NOMO-1 treated with DMSO at 0.1 percent for 48 hours (cell line): ENCODE data around the gene CCDC81.
"Not testable (repeated sequence)": the region's sequence is repeated elsewhere in the genome, so short reads cannot be mapped to it uniquely, and the experiment has no call there.

ENCODE experiments used
- DNase-seq: peaks from one replicate; lab custom pipeline; 2025; ENCODE audit not compliant: unreplicated experiment; lab: John Stamatoyannopoulos, UW

The CCDC81 gene

DNA sequence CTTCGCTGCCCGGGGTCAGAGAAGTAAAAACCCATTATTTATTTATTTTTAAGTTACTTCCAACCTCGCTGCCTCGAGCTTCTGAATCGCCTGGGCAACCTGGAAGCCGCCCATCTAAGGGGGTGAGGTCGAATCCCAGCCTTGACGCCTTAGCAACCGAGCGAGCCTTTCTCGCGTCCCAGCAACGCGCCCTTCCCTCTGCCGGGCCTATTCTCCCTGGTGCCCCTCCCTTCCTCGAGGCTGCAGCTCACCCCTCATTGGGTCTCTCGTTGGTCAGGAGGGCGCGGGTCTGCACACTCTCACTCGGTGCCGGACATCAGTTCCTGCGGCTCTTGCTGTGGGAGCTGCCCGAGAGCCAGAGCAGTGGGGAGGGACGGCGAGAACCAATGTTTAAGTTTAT is at the start of gene CCDC81:
Gene CCDC81 (plus strand): TSS at position 302 of the 400 bp plus-strand sequence. CDS start 277 bp downstream, outside the sequence.
- no peak for DNase-seq

DNA sequence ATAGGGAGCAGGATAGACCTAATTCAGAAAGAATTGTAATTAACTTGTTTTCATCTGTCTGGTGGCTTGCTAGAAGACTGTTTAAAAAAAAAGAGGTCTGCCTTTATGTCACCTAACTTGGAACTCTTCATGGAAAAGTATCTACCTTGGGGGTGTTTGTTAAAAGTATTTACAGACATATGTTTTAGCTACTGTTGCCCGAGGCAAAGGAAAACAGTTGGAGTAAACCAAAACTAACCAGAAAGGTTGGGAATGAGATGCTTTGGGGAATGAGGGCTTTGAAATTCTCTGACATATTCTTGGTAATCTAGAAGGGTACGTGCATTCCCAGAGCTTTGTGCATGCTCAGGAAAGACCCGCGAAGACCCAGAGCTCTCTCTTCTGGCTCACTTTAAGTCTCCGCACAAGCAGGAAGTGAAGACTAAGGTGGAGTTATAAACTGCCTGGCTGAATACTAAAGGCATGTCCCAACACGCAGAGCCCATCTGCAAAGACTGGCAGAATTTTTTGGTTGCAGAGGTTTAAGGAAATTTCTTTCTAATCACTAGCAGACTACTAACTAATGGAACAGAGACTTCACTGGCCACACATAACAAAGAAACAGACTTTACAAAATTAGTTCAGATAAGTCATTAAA is 39.4 kb upstream of the CCDC81 start:
- no peak for DNase-seq

DNA sequence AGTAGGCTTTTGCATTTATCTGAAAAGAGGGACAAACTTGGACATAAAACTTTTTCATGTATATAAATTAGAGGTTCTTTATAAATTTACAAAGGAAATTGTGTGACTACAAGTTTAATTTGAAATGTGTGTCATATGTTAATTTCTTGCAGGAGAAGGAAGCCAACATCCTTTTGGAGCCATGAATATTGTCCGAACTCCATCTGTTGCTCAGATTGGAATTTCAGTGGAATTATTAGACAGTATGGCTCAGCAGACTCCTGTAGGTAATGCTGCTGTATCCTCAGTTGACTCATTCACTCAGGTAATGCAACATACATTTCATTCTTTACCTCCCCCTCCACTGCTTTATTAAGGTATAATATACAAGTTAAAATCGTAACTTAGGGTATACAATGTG is 37.5 kb upstream of the CCDC81 start:
- no peak for DNase-seq

DNA sequence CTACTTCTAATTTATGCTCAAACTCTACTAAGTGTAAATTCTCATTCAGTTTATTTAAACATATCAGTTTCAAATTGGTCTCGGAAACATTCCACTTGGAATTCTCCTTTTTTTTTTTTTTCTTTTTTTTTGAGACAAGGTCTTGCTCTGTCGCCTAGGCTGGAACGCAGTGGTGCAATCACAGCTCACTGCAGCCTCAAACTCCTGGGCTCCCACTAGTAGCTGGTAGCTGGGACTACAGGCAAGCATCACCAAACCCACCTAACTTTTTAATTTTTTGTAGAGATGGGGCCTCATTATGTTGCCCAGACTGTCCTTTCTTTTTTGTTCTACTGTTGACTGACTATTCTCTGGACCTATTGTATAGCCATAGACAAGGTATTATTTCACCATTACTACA is 33.3 kb upstream of the CCDC81 start:
- no peak for DNase-seq

DNA sequence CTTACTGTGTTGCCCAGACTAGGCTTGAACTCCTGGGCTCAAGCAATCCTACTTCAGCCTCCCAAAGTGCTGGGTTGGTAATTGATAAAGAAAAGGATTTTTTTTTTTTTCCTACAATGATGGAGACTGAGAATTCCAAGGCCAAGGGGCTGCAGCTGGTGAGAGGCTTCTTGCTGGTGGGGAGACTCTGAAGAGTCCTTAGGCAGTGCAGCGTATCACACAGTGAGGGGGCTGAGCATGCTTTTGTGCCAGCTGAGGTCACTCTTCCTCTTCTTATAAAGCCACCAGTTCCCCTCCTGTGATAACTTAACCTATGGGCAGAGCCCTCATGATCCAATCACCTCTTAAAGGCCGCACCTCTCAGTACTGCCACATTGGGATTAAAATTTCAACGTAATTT is 28.2 kb upstream of the CCDC81 start:
- DNase-seq: no peak

DNA sequence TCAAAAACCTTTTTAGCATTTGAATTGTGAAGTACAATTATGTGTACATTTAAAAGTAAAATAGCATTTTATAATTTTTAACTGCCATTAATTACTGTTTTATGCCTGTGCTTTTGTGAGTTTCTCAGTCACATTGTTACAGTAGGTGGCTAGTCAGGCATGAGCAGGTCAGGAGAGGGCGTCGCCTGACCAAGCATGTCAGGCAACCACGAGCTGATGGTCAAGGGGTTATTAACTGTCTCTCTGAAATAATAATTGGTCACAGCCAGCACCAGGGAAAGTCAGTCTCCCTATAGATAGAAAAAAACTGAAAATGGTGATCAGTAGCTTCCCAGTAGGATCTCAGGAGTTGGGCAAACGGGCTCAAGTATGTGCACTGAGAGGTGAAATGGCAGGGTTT is 19.4 kb upstream of the CCDC81 start:
- DNase-seq: no peak

DNA sequence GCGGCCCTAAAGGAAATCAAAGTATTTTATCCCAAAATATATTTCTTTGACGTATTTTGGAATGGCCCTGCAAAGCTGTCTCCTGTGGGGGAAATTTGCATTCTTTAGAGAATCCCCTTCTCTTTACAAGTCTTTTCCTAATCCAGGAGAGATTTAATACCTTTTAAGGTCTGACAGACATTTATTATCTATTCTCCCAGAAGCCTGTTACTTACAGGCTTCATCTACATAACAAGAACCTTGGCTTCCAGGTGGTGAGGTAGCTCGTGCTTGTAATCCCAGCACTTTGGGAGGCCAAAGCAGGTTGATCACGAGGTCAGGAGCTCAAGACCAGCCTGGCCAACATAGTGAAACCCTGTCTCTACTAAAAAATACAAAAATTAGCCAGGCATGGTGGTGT is 17.3 kb upstream of the CCDC81 start:
- DNase-seq: not testable (repeated sequence)

DNA sequence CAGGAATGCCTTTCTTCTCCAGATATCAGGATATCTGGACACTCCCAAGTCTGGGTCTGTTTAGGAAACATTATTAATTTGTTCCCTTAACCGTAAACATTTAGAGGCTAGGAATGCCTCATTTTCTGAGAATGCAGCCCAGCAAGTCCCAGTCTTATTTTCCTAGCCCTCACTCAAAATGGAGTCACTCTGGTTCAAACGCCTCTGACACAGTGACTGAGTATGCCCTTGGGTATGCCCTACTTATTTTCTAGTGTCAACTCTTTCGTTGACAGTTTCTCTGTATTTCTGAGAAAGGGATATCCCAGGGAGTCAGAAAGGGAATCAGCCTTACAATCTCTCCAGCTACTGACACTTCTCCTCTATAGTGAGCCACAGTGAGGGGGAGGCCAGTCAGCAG is 16.0 kb upstream of the CCDC81 start:
- no peak for DNase-seq

DNA sequence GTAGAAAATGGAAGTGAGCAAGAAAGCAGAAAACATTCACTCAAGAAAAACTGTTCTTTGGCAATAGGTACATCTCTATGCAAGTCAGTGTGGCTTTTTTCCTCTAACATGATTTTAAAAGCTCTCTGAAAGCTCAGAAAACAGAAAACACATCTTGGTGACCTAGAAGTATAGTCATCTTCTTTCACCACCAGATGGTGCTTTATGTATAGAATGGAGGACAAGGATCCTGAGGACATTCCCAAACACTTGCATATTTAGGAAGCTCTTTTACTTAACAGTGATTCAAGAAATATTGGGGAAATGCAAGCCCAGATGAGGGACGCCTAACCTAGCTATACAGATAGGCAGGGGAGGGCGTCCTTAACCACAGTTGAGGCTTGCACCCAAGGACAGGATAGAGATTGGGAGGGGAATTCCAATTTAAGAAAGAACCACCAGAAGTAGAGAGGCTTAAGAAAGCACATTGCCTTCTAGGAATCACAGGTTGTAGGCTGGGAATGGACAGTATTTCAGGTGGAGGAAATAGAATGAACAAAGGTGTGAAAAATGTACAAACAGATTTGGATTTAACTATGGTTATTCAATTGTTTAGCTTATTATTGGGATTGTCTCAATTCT is 13.8 kb upstream of the CCDC81 start:
- DNase-seq: no peak

DNA sequence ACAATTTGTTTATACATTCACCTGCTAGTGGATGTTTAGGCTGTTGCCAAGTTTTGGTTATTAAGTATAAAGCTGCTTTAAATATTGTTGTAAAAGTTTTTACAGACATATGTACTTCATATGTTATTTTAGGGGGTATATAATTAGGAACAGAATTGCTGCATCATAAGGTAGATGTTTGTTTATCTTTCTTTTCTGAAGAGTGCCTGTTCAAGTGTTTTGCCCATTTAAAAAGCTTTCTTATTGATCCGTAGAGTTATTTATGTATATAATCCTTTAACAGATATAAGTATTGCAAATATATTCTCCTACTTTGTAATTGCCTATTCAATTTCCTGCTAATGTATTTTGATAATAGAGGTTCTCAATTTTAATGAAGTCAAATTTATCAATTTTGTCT is 11.3 kb upstream of the CCDC81 start:
- DNase-seq: no peak

DNA sequence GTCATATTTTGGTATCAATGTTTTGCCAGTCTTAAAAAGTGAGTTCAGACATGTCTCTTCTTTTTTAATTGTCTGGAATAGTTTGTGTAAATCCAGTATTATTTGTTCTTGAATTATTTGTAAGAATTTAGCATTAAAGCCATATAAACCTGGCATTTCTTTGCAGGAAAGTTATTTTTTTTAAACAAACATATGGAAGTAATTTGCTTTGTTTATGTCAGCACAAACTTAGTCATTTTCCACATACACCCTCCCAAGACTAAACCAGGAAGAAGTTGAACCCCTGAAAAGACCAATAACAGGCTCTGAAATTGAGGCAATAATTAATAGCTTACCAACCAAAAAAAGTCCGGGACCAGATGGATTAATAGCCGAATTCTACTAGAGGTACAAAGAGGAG is 9.1 kb upstream of the CCDC81 start:
- DNase-seq: no peak

DNA sequence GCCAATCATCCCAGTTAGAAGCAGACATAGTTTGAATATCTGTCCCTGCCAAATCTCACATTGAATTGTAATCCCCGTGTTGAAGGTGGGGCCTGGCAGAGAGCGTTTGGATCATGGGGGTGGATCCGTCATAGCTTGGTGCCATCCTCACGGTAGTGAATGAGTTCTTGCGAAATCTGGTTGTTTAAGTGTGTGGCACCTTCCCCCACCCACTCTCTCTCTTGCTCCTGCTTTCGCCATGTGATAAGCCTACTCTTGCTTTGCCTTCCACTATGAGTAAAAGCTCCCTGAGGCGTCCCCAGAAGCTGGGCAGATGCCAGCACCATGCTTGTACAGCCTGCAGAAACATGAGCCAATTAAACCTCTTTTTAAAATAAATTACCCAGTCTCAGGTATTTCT is 5.0 kb upstream of the CCDC81 start:
- no peak for DNase-seq

DNA sequence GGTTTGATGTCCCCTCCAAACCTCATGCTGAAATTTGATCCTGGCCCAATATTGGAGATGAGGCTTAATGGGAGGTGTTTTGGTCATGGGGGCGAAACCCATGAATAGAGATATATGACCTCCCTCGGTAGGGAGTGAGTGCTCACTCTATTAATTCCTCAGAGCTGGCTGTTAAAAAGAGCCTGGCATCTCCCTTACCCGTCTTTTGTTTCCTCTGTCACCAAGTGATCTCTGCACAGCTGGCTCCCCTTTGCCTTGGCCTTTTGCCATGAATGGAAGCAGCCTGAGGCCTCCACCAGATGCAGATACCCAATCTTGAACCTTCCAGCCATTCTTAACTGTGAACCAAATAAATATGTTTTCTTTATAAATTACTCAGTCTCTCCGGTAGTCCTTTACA is 4.5 kb upstream of the CCDC81 start:
- DNase-seq: no peak

DNA sequence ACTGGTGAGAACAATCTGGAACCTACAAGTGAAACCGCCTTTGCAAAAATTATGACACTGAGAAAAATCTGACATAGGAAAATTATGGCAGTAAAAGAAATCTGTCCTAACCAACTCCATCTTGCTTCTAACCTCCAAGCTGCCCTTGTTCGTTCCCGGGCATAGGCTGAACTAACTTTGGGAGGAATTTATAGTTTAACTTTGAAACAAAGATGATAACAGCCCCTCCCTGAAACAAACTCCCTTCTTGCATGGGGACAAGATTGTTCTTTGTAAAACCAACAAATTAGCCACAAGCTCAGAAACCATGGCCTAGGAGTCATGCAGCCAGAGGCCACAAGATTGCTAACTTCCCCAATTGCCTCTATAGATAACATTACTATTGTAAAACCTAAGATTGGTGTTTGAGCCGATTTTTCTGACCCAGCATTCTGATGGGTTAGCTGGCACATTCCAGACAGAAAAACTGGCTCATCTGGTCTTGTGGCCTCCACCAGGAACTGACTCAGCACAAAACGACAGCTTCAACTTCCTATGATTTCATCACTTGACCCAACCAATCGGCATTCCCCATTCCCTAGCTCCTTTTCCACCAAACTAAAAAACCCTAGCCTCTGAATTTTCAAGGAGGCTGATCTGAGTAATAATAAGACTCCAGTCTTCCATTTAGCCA is 3.6 kb upstream of the CCDC81 start:
- no peak for DNase-seq

DNA sequence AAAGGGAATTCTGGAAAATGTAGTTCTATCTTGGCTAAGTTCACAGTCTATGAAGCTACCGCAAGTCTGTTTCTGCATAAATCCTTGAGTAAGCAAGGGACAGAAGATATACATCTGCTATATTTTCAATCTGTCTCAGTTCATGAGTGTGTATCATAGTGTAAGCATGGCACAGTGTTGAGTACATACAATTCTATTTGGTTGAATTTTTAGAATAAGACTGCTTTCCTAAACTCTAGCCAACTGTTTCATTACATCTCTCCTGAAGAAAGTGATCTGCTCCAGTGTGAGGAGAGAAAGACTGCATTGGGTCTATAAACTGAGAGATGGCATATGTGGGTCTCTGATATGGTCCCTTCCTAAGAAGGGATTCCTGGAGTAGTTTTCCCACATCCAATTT is 2.6 kb upstream of the CCDC81 start:
- DNase-seq: no peak

DNA sequence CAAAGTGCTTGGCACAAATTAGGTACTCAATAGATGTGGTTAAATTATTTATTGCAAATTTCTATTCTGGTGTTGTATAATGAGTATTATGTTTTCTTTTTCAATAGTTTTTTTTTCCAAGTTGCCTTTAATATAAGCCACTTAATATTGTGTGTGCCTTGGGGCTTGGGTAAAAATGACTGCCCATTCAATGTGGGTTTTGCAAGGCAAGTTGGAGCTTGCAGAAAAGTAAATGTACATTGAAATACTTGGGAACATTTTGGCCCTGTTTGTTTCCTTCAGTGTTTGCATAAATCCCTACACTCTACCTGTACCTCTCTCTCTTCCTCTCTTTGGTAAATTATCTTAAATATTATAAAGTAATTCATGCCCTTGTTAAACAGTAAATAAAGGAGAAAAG is 2.1 kb upstream of the CCDC81 start:
- DNase-seq: no peak

DNA sequence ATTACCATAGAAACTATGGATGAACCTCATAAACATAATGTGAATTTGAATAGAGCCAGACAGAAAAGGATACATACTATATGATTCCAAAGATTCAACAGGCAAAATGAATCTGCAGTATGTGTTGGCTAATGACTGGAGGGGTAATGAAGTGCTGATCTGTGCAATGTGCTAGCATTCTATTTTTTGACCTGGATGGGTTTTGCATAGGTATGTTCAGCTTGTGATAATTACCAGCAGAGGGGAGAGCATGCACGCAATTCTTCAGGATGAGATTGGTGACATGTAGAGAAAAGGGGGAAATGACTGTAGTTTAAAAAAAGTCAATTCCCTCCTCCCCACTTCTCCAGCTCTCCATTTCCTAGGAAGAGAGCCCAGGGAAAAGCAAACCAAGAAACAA is 618 bp upstream of the CCDC81 start:
- DNase-seq: no peak

DNA sequence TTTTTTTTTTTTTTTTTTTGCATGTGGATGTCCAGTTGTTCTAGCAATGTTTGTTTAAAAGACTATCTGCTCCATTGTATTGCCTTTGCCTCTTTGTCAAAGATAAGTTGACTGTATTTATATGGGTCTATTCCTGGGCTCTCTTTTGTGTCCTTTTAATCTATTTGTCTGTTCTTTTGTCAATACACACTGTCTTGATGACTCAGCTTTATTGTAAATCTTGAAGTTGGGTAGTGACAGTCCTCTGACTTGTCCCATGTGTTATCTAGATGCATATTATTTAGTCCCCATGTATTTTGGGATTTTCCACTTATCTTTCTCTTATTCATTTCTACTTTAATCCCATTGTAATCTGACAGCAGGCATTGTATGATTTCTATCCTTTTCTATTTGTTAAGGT is 3.3 kb downstream of the CCDC81 start:
- DNase-seq: no peak

DNA sequence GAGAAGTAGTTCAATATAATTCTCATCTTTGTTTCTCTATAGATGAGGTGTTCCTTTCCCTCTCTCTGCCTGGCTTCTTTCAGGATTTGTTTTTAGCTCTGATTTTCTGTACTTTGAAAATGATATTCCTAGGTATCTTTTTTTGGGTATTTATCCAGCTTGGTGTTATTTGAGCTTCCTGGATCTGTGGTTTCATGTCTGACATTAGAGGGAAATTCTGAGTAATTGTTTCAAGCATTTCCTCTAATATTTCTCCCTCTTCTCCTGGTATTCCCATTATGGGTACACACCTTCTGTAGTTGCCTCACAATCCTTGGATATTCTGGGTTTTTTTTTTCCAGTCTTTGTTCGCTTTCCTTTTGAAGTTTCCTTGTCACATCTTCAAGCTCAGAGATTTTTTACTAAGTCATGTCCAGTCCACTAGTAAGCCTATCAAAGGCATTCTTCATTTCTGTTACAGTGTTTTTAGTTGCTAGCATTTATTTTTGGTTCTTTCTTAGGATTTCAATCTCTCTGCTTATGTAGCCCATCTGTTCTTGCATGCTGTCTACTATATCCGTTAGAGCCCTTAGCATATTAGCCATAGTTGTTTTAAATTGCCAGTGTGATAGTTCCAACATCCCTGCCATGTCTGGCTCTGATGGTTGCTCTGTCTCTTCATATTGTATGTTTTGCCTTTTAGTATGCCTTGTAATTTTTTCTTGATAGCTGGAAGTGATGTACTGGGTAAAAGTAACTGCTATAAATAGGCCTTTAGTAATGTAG is 5.8 kb downstream of the CCDC81 start:
- DNase-seq: no peak

DNA sequence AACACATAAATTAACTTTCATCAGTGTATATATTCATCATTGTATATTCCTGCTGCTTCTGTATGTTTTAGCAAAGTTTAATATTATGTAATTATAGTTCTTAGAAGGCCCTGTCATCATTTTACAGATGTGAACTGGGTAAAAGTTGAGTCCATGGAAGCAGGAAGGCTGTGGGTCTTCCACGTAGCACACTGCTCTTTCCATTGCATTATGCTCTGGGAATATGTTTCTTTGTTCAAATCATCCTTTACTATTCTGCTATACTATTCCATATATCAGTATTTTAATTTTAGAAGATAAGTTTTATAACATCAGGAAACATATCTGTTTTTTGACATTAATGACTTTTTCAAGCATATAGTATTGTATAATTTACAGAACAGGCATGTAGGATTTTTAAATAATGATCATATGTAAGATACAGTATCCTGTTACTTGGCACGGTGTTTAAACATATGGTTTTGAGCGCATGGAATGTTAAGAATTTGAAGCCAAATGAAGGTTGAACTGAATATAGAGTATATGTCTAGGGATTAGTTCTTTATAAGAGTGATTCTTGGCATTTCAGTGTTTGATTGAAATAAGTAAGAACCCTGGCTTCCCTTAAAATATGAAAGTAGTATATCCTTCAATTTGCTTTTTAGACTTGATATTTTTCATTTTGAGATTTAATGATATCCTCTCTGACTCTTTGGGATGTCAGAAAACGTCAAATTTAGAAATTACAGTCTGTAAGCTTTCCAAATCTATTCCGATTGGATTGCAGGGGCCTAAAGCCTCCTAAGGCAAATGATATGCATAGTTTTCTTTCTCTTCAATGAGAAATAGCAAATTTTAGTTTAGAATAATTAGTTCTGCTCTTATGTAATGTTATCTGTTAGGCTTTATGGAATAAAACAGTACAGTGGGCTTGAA is 8.6 kb downstream of the CCDC81 start:
- no peak for DNase-seq

DNA sequence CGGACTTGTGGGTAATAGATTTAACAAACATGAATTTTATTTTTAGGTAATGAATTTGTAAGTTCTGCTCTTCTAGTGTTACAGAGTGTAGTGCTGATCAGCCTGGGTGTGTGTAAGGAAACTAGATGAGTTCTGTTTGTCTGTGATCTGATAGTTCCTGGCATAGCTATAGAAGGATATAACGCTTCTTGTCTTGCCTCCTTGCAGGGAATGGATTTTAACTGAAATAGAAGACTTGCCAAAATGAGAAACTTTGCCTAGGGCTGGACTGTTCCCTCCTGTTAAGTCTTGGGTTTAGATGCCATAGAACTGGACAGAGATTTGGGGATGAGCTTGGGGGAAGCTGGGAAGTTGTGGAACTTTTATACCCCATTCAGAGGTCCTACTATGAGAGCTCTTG is 11.6 kb downstream of the CCDC81 start:
- no peak for DNase-seq
